ENCODE measurements around the gene GUCY2D. TPM values are rescaled to one million over a fixed set of nuclear protein-coding genes. Genes with fewer than 3 reads are reported as not detected.

GUCY2D gene
- total RNA-seq, 4 donors from 2014 or later, result not detected

- TF ChIP-seq CTCF (IDR thresholded peaks at IDR 0.05; ENCODE audit: low read depth), result no peak
Observed at GRCh38 chr17:8019665-8020650, 17.5 kb downstream of the GUCY2D start.

GRCh38 chr17:8020776-8021564 is 18.6 kb downstream of the GUCY2D start:
- TF ChIP-seq CTCF (IDR thresholded peaks at IDR 0.05; ENCODE audit: low read depth), result no peak

GRCh38 chr17:8021565-8022359 is 19.3 kb downstream of the GUCY2D start:
- no peak for TF ChIP-seq CTCF (IDR thresholded peaks at IDR 0.05; ENCODE audit: low read depth)

- TF ChIP-seq CTCF (IDR thresholded peaks at IDR 0.05; ENCODE audit: low read depth), result no peak
Observed at GRCh38 chr17:8022360-8023003, 20.1 kb downstream of the GUCY2D start.

- TF ChIP-seq CTCF (IDR thresholded peaks at IDR 0.05; ENCODE audit: low read depth), result no peak
Observed at GRCh38 chr17:8025176-8025911, 22.9 kb downstream of the GUCY2D start.

GRCh38 chr17:8029121-8029520 is 26.7 kb downstream of the GUCY2D start:
- no peak for TF ChIP-seq CTCF (IDR thresholded peaks at IDR 0.05; ENCODE audit: low read depth)
